HG03175 (cell line): ENCODE measurements around the gene EPHA1.

Experiments
- ATAC-seq: cut with Tn5 transposase; IDR thresholded peaks from one replicate; pipeline ENCODE4 v1.9.1; 2021; ENCODE audit warnings: mild to moderate bottlenecking, moderate library complexity; ENCODE audit not compliant: unreplicated experiment

EPHA1 gene

DNA sequence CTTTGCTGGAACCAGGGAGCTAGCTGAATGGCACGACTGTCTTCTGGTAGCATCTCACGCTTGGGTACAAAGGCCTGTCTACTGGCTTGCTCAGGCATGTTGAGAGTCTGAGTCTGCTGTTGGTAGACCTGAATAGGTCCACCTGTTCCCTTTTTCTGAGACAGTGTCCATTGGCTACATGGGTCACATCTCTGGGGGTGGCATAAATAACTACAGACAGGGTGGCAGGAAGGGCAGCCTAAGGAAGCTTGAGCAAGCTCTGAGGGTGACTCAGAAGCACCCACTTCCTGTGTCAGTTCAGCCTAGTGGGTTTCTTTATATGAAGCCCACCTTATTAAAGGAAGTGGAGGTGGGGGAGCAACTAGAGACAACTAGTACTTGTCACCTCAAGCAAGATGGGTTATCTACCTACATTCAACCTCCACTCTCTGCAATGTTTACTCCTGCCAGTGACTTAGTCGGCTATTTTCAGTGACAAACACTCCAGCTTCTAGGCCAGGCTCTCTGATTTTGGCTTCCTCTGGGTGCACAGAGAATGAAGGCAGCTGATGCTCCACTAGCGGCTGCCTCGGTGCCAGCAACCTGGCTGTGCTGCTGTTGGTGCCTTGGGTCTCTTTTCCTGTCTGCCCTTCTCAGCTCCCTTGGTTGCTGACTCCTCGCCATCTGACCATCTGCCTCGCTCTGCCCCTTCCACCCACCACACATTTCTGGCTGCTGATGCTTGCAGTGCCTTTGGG lies 33.2 kb downstream of the EPHA1 start:
- no peak for ATAC-seq

DNA sequence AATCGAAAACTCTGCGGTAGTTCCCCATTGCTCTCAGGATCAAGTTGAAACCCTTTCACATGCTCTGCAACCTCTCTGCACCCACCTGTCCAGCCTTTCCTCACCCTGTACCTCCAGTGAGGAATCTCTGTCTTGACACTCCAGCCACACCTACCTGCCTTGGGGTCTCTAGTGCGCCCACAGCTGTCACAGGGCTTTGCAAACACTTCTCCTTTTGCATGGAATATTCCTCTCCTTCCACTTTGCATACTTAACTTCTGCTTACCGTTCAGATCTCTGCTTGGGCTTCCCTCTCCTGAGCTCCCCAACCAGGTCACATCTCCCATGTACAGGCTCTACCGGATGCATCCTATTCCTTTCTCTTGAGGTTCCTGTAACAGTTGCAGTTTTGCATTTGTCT lies 34.1 kb downstream of the EPHA1 start:
- ATAC-seq = no peak

DNA sequence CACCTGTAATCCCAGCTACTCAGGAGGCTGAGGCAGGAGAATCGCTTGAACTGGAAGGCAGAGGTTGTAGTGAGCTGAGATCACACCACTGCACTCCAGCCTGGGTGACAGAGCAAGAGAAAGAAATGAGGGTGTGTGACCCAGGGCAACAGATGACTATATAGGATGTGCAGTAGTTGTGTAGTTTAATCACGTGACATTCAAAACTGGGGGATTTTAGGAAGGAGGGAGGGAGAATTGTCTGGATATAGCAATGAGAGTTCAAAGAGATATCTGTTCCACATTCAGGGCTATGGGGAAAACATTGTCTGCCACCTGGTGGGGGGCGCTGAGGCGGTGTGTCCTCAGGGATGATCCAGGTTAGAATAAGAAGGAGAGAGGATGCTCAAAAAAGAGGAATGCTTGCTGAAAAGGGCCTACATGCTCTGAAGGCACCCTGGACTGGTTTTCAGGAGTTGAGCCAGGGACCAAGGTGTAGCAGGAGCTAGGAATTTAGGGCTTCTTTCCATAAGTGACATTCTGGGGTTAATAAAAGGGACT lies 35.3 kb downstream of the EPHA1 start:
- ATAC-seq = no peak

DNA sequence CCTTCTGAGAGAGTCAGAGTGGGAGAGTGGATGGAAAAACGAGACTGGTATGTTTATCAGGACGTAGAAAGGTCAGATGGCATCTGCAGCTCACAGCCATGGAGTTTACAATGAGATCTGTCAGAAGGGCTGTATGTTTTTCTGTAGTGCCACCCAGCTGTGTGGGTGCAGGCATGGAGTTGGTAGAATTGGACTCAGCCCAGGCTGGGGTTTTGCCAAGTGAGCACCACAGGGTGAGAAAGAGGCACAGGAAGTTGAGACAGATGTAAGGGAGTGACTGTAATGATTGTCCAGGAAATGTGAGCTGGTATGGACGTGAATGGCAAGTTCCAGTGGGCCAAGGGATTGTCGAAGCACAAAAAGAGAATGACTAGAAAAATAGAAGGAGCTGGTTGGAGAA lies 36.6 kb downstream of the EPHA1 start:
- ATAC-seq = no peak

DNA sequence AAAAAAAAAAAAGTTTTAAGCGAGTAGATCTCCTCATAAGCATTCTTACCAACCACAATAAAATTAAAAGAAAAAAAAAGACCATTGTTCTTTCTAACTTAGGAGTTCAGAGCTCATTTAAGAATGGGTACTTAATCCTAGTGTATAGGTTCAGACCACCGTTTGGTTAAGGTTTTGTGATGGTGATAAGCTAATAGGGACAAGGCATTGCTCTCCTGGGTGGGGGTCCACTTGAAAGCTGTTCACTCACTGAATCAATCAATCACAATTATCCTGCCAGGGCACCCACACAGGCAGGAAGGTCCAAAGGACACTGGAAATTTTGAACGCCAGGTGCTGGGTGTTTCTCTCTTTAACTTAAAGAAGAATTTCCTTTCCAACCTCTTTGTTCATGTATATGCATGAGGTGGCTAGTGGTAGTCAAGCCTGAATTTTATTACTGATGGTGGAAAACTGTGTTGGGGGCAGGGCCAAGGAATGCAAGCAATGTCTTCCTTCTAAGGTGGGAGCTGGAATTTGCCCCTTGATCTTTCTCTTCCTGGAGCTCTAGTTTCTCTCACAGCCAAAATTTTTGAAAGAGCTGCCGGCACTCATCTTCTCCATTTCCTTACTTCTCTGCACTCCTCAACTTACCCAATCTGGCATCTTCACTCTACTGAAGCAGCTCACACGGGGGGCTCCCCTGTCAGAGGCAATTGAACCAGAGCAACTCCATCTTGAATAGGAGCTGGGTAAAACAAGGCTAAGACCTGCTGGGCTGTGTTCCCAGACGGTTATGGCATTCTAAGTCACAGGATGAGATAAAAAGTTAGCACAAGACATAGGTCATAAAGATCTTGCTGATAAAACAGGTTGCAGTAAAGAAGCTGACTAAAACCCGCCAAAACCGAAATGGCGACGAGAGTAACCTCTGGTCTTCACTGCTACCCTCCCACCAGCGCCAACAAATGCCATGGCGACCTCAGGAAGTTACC lies 38.7 kb downstream of the EPHA1 start:
- no peak for ATAC-seq

DNA sequence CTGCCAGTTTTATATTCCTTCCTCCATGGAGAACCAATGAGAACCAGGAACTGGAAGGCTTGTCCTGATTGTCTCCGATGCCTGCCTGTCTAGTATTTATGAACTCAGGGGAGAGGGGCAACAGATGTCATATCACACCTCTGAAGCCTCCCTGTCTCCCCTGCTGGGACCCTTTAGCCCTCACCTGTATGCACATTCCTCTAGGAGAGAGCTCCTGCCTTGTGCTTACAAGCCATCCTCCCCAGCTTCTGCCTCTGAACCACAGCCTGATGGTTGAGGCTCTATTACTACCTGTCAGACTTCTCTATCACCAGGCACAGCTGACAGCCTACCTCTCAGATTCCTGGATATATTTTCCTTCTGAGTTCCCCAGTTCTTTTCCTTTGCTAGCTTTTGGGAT lies 40.3 kb downstream of the EPHA1 start:
- no peak for ATAC-seq

DNA sequence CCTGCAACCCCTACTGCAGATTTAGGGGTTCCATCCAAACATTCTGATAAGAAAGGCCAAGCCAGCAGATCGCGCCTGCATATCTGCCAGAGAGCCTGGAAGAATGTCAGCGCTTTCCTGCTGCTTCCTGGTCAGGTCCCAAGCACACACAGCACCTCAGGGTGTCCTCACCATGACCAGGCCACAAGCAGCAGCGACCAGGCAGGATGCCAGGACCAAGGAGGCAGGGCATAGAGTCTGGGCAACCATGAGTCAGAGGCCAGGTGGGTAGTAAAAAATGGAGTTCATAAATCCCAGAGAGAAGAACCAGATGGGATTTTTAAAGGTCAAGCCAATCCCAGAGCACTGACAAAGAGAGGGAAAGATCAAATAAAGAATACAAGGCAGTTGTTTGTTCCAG lies 40.7 kb downstream of the EPHA1 start:
- ATAC-seq = no peak

DNA sequence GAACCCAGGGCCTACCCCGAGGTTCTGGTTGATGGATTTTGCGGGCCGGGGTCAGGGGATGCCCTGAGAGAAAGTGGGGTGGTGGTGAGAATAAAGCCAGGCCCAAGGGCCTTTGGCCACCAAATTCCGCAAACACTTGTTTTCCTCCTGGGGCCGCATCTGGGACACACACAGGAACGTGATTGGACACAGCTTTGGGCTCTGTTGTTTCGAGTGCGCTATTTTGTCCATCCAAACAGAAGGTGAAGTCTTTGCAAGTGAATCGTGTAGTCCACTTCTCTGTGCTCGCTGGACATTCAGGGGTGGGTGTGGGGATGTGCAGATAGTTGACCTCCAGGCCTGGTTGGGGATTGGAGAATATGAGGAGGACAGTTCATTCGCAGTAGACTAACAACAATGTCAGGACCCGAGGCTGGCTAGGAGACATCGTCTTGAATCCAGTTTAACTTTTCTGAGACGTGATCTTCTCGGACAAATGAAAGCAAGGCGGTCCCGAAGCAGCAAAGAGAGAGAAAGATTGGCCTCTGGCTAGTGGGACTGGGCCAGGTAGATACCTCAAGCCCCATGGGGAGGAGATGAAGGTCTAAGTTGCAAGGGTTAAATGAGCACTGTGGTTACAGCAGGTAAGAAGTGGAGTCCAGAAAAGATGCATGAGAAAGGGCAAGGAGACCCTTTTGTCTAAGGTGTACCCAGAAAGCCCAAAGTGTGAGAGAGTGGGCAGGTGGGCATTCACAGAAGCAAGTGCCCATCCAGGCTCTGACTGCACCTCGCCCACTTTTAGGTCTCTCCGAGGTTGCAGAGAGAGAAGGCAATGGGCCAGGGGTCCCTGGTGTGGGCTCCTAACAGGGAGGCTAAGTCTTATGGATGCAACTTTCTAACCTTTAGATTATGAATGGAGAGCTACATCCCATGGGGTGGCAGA lies 45.4 kb downstream of the EPHA1 start:
- no peak for ATAC-seq

DNA sequence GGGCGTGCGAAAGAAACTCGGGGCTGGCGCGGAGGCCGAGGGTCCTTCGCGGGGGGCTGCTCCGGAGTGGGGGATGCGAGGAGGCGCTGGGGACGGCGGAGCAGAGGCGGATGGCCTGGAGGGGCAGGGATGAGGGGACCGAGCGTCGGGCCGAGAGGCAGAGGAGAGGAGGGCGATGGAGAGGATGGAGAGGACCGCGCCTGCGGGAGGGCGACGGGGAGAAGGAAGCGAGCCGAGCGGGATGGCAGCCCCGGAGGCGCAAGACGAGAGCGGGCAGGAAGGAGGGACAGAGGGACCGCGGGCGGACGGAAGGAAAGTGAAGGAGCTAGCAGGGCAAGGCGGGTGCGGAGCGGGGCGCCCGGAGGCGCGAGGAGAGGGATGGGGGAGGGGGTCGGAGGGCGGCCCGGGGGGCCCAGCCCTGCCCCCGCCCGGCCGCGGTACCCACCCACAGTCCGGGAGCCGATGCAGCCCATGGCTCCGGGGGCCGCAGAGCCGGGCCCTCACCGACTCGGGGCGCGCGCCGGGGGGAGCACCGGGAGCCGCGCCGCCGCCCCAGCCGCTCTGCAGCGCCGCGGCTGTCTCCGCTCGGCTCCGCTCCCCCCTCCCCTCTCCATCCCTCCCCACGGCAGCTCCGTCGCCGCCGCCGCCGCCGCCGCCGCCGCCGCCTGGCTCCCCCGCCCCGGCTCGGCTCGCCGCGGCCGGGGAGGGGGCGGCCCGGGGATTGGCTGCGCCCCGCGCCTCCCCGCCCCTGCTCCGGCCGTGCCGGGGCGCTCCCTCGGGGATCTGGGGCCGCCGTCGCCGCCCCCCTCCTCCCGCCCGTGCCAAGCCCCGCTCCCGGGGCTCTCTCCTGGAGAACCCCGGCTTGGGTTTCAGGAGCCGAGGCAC lies 46.3 kb downstream of the EPHA1 start, which contains the start of gene FAM131B:
Gene FAM131B, minus strand, starts transcription at position 583 of the 885 bp plus-strand sequence. Its CDS starts 110 bp downstream, at position 473.
- ATAC-seq = no peak

DNA sequence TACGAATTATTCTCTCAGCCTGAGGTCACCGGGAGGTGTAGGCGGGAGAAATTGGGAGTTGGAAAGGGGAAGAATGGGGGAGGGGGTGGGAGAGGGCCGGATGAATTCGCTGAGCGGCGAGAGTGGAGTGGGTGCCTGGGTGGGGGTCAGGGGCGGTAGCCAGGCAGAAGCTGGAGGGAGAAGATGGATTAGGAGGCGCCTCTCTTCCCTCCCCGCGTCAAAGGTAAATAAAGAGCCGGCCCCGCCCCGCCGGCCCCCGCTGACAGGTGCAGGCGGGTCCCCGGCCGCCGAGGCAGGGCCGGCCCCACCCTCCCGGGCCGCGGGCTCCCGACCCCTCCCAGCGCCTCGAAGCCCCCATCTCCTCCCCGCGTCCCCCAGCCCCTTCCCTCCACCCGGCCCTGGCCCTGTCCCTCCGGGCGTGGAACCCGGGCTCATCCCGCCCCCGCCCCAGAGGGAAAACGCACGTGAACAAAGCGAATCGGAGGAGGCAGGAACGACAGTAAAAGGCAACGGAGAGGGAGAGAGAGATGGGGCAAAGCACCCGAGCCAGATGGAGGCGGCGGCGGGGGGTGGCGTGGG lies 47.0 kb downstream of the EPHA1 start:
- no peak for ATAC-seq

DNA sequence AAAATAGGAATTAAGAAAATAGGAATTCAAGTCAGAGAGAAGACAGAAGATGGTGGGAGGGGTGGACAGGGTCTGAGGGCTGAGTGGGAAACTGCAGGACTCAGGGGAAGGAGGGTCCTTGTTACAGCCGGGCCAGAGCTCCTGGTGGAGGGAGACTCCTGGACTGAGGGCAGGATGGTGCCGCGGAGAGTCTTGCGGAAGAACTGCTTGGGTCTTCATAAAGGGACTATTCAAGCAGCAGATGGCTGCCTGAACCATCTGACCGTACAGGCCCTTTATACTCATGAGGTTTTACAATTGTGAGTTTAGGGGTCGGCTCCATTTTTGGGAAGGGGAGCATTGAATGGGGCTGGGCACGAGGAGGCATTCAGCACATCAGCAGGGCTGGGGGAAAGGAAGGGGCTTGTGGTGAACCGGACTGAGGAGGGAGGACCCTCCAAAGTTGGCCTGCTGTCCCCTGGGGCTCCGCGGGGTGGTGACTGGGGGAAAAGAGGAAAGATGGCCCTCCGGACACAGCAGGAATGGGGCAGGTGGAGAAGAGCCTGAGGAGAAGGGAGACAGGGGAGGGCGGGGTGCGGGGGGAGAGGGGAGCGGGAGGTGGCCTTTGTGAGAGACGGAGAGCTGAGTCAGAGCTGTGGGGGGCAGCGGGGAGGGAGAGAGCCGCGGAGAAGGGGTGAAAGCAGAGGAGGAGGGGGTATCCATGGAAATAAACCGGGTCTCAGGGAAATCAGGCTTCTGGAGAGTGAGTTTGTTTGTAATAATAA lies 47.7 kb downstream of the EPHA1 start:
- no peak for ATAC-seq

DNA sequence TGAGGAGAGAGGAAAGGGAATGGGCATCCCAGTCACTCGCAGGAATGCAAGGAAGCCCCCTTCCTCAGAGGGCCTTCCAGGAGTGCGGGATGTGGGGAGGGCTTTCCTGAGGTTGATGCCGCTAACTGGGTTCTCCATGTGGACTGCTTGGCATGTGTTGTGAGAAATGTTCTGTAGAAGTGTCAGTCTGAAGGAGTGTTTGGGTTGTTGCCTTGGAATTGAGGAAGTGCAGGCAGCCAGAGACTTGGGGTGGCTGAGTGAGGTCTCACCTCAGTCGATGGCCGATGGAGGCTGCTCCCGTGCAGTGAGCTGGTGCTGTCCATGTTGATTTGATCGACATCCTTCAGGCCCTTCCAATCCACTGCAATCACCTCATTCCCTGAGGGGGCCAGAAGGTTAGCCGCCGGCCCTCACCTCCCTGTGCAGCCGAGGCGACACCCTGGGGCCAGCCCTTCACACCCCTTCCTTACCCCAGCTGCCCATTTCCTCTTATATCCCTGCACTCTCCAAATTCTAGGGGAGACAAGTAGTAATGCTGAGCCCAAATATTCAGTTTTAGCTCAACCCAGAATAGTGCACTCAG lies 48.8 kb downstream of the EPHA1 start:
- ATAC-seq = no peak

DNA sequence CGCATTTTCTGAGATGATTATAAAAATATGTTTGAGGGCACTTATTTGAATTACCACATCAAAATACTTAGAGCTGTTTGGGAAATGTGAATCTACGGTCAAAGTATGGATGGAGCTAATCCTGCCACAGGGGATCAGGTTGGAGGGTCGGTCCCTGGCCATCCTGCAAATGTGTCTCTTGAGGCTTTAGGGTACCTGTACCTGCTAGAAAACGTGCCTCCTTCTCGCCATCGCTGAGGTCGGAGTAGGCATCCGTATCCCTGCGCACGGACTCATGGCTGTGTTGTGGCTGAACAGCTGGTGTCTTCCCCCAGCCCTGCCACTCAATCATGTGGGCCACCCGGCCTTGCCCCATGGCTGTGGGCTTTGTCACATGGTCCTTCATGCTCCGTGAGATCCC lies 50.0 kb downstream of the EPHA1 start:
- no peak for ATAC-seq

DNA sequence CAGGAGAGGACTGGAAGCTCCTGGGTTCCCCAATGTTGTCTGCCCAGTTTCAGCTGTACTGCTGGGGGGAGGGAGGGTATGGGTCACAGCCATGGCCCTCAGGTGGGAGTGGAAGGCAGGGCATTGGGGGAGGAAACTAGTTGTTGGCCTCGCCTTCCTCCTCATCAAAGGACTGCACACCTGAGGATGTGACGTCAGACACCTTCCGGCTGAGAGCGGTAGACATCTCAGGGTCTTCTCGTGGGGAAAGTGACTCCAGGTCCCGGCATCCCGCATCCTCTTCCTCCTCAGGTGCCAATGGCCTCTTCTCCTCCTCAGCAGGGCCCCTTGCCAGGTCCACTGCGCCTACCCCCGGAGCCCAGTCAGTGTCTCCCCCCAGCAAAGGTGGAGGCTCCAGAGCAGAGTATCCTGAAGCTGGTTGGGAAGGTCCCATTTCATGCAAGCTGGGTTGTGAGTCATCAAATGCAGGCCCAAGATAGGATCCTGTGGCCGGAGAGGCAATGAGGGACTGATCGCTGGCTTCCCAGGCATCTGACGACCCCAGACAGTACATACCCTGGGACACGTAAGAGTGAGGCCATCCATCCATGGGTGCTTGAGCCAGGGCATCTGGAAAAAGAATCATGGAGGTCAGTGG lies 52.1 kb downstream of the EPHA1 start:
- ATAC-seq = no peak

DNA sequence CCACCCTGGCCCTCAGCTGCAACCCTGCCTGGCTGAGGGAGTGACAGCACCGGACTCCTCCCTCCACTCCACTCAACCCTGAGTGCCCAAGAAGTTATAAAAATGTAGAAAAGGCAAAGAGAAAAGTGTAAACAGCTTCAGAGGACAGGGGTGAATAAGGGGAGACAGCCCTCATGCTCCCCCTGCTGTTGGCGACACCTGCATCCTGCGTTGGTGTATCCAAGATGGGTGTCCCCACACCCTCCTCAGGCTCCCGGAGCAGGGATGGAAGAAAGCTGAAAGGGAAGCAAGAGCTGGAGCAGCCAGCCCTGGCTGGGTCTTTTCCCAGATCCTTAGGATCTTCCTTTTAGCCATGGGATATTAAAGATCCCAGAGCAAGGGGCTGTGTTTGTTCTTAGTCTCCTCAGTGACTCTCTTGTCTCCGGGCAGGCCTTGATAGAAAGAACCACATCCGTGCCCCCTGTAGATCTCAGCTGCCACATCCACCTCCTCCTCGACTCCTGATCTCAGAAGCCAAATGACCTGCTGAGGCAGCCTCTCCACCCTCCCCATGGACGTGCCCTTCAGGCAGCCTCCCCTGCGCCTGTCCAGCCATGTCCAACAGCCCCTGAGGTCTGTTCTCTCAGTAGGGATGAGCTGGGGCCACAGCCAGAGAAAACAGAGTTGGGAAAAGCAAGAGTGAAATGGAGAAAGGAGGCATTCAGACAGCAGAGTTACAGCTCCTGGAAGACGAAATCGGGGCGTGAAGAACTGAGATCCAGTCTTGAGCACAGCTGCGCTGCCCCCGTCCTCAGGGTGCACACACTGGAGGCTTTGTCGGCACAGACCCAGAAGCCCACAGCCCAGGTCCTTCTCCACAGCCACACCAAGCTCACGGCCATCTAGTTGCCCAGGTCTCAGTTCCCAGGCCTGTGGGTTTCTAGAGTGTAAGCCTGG lies 52.9 kb downstream of the EPHA1 start:
- no peak for ATAC-seq

DNA sequence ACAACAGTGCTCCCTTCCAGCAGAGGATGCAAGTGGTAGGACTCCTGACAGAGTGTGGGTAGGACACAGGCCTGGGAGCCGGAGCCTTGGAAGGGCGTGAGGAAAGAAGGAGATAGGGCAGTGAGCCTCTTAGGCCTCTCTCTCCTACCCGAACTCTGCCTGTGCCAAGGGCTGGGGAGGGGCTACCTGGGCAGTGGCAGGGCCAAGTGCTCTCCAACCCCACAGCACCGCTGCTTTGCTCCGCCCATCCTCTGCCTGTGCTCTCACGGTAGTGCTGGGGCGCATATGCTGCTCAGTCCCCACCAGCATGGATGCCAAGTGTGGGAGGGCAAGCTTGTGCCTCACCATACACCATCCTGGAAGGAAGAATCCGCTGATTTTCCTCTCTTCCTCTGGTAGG lies 53.7 kb downstream of the EPHA1 start:
- no peak for ATAC-seq

DNA sequence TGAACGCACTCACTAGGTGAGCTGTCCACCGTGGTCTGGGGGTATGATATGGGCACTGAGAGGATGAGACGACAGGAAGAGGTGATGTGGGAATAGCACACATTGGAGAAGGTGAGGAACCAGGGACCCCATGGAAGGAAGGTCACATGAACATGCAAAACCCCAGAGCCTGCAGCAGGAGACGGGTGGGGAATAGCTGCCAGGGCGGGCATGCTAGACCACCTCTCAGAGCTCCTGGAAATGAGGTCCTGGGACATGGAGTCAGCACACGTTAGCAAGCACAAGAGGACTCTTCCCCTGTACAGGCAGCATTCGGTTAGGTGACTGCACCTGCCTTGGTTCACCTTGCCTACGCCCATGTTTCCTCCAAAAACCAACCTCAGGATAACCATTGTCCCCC lies 54.3 kb downstream of the EPHA1 start:
- no peak for ATAC-seq
